ENCODE measurements around the gene IL25.

DNA sequence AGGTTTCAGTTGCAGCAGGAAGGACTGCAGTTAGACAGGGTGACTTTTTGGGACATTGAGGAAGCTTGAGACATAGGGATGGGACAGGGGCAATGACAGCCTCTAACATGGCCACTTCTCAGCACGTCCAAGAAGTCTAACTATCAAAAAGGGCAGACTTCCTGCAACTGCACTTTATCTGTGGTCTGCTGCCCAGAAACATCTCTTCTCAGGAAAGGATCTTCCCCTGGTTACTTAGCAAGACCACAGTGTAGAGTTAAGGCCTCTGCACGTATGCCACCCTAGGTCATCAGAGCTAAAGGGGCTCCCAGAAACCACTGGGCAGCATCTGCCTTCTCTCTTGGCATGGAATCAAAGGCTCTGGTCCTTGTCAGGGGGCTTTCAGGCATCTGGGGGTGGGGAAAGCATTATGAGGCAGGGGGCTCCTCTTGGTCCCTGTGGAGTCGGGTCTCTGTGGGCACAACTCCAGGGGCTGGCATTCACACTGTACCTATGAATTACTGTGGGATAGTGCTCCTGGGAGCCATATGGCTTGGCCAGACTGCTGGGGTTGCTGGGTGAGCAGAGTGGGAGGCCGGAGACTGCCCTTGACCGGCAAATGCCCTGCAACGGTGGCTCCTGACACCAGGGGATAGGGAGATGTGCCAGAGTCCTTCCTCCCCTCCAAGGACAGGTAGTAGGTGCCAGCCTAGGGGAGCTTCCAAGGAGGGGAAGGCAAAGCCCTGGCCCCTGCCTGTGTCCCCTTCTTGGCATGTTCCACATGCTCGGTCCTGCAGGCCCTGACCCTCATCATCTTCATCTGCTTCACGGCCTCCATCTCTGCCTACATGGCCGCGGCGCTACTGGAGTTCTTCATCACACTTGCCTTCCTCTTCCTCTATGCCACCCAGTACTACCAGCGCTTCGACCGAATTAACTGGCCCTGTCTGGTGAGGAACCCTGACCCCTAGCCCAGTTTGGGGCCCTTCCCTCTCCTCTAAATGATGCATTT lies 5.3 kb downstream of the IL25 start:
- no peak for TF ChIP-seq EZH2 (IDR thresholded peaks at IDR 0.05)
- no peak for TF ChIP-seq POLR2AphosphoS5 (IDR thresholded peaks at IDR 0.05; ENCODE audit: borderline replicate concordance, low read depth, low read length)
- TF ChIP-seq FOXP2 (optimal IDR thresholded peaks at IDR 0.05; ENCODE audit: control extremely low read depth, extremely low read length, insufficient read depth), result no peak

Data from SK-N-MC (cell line).